Hepatocyte (in vitro differentiated cells): Measurements from ENCODE around the gene SLC4A11. TPM values are rescaled to one million over a fixed set of nuclear protein-coding genes. Genes with fewer than 3 reads are reported as not detected.
"Not testable (repeated sequence)": the region's sequence is repeated elsewhere in the genome, so short reads cannot be mapped to it uniquely, and the experiment has no call there.

Experiments
- DNase-seq: peaks from one replicate; pipeline ENCODE4 v3.0.0-alpha.2; 2016; ENCODE audit warnings: low spot score
- H2AFZ ChIP-seq: fragments of 200-600 bp; sonication (generic); 2 replicates; pipeline ENCODE4 v1.6.0; 2016; ENCODE audit warnings: antibody characterized with exemption, mild to moderate bottlenecking
- H3K27ac ChIP-seq: fragments of 200-600 bp; sonication (generic); 2 replicates; pipeline ENCODE4 v1.5.1; 2016; ENCODE audit warnings: mild to moderate bottlenecking
- H3K27me3 ChIP-seq: fragments of 200-600 bp; sonication (generic); 2 replicates; pipeline ENCODE4 v1.6.1; 2016
- H3K36me3 ChIP-seq: fragments of 200-600 bp; sonication (generic); replicated peaks from 2 replicates; pipeline ENCODE4 v1.5.1; 2016; ENCODE audit warnings: low read depth; ENCODE audit not compliant: insufficient read depth
- H3K4me1 ChIP-seq: fragments of 200-600 bp; sonication (generic); 2 replicates; pipeline ENCODE4 v1.5.1; 2016; ENCODE audit warnings: mild to moderate bottlenecking, moderate library complexity; ENCODE audit not compliant: insufficient read depth
- H3K4me2 ChIP-seq: fragments of 200-600 bp; sonication (generic); 2 replicates; pipeline ENCODE4 v1.6.0; 2016
- H3K4me3 ChIP-seq: fragments of 200-600 bp; sonication (generic); 2 replicates; pipeline ENCODE4 v1.5.1; 2016; ENCODE audit warnings: mild to moderate bottlenecking
- H3K79me2 ChIP-seq: fragments of 200-600 bp; sonication (generic); 2 replicates; pipeline ENCODE4 v1.6.0; 2017; ENCODE audit warnings: mild to moderate bottlenecking
- H3K9me2 ChIP-seq: fragments of 200-600 bp; sonication (generic); replicated peaks from 2 replicates; pipeline ENCODE4 v1.6.0; 2017; ENCODE audit warnings: mild to moderate bottlenecking; ENCODE audit not compliant: insufficient read depth
- H3K9me3 ChIP-seq: fragments of 200-600 bp; sonication (generic); 2 replicates; pipeline ENCODE4 v1.5.1; 2016; ENCODE audit warnings: low read depth, mild to moderate bottlenecking
- H4K20me1 ChIP-seq: fragments of 200-600 bp; sonication (generic); 2 replicates; pipeline ENCODE4 v1.6.0; 2016; ENCODE audit warnings: mild to moderate bottlenecking; ENCODE audit not compliant: insufficient read depth, poor library complexity, severe bottlenecking
- EZH2 ChIP-seq: fragments of 200-600 bp; sonication (generic); IDR thresholded peaks from 2 replicates; pipeline ENCODE4 v1.6.1; 2016; ENCODE audit warnings: antibody characterized with exemption, mild to moderate bottlenecking, borderline replicate concordance
- EZH2phosphoT487 ChIP-seq: fragments of 200-600 bp; sonication (generic); IDR thresholded peaks from one replicate; pipeline ENCODE4 v1.6.1; 2018; ENCODE audit warnings: antibody characterized with exemption, mild to moderate bottlenecking, low read depth, moderate library complexity; ENCODE audit not compliant: unreplicated experiment, severe bottlenecking
- WGBS: methylation state at CpG from one replicate; pipeline ENCODE4 v1.1.6; 2016; ENCODE audit warnings: low lambda C conversion rate; ENCODE audit errors: missing lambda C conversion rate; 5-methylcytosine and 5-hydroxymethylcytosine counted together
- polyA plus RNA-seq: library from polyadenylated mRNA; unstranded; fragments of >200 nt; fragmentation: Nextera tagmentation; extraction: Ambion mirVana; gene quantifications from 2 replicates; pipeline ENCODE4 v1.2.1, GENCODE V29; 2016
- total RNA-seq: library from RNA; depleted of rRNA; stranded (reverse); fragments of >200 nt; gene quantifications from 2 replicates; pipeline ENCODE4 v1.2.3, GENCODE V29; 2014
- TF ChIP-seq, protein P1 (sequence below): fragments of 200-600 bp; sonication (generic); IDR thresholded peaks from 2 replicates; pipeline ENCODE4 v1.5.1; 2016; ENCODE audit warnings: antibody characterized with exemption, mild to moderate bottlenecking; ENCODE audit not compliant: poor library complexity

The SLC4A11 gene
- total and polyA plus RNA-seq, 2 experiments from 2014 or later = 0.37 to 1.3 TPM

DNA sequence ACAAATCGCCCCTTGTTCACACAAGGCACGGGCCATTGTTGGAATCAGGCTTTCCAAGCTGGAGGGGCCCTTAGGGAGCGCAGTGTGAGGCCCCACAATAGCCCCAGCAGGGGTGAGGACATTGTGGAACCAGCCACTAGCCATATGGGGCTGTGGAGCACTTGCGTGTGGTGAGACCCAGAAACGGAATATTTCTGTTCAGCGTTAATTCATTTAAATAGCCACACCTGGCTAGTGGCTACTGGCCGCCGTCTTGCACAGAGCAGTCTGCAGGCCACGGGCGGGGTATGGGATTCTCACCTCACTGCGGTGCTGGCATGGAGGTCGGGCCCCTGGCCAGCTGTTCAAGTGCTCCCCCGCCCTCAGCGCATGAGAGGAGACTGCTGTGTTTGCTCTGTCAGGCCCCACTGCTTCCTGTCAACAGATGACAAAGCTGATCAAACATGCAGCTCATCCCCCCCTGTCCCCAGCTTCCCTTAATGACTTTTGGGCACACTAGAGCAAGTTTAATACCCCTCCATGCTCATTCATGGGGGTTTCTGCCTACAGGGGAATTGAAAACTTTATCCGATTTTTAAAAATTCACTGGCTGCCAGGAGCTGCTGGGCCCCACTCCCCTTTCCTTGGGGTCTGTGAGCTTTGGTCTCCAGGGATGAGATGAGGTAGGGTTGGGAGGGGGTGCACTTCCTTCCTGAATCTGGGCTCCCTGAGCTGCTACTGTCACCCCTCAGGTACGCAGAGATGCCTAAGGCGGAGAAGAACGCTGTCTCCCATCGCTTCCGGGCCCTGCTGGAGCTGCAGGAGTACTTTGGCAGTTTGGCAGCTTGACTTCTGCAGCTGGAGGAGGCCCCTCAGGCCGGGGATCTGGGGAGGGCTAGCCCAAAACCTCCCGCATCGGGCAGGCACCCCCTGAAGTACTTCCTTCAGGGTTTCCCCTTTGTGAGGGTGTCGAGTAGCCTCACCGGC lies 16.1 kb downstream of the SLC4A11 start:
- Histone ChIP-seq H3K9me3 (no peaks in the 10 kb centered on the region), H3K4me1 (peaks cover 8% of the 10 kb centered on the region), H3K9me2 (no peaks in the 10 kb centered on the region), H4K20me1 (no peaks in the 10 kb centered on the region), H3K4me3 (no peak overlapping the region), H2AFZ (no peak overlapping the region), H3K27ac (peak overlapping the region; percentile 36), H3K27me3 (no peaks in the 10 kb centered on the region), H3K36me3 (no peaks in the 10 kb centered on the region), H3K4me2 (no peak overlapping the region), H3K79me2 (no peaks in the 10 kb centered on the region)
- peak; percentile 61 for DNase-seq
- no peak for TF ChIP-seq EZH2
- TF ChIP-seq EZH2phosphoT487 = no peak
- TF ChIP-seq, protein P1, sequence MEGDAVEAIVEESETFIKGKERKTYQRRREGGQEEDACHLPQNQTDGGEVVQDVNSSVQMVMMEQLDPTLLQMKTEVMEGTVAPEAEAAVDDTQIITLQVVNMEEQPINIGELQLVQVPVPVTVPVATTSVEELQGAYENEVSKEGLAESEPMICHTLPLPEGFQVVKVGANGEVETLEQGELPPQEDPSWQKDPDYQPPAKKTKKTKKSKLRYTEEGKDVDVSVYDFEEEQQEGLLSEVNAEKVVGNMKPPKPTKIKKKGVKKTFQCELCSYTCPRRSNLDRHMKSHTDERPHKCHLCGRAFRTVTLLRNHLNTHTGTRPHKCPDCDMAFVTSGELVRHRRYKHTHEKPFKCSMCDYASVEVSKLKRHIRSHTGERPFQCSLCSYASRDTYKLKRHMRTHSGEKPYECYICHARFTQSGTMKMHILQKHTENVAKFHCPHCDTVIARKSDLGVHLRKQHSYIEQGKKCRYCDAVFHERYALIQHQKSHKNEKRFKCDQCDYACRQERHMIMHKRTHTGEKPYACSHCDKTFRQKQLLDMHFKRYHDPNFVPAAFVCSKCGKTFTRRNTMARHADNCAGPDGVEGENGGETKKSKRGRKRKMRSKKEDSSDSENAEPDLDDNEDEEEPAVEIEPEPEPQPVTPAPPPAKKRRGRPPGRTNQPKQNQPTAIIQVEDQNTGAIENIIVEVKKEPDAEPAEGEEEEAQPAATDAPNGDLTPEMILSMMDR = no peak
- 70% methylated on average over 25 of the region's 25 CpGs for WGBS

DNA sequence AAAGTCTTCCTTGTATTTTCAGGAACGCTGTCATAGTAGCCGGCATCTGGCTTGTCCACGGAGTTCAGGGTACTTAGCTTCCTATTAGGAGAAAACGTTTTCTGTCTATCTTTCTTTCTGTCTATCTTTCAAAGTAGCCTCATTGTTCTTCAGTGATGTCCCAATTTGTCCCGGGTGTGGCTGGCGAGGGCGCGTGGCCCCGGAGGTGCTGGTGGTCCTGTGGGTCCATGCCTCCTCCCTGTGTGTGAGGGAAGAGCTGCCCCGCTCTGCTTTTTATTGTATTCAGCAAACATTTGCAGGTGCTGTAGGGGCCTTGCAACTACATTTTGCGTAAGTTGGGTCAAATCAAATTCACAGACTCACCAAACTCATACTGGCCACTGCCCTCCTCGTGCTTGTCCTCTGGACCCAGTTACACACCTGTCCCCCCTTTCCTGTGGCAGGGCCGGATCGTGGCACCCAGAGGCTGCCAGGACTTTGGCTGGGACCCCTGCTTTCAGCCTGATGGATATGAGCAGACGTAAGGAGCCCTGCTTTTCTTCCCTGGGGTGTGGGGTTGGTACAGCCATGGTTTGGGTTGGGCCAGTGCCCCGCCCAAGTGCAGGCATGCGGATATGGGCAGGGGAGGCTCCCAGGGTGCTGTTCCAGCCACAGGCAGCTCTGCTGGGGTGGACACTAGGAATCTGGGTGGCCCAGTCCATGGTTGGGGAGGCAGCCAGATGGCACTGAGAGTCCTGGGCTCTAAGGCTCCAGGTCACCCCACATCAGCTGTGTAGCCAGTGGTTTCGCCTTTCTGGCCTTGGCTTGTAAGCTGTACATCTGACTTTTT lies 17.4 kb downstream of the SLC4A11 start:
- Histone ChIP-seq H2AFZ (no peak overlapping the region), H3K4me3 (no peak overlapping the region), H3K9me3 (no peaks in the 10 kb centered on the region), H3K27ac (no peak overlapping the region), H3K9me2 (no peaks in the 10 kb centered on the region), H3K27me3 (no peaks in the 10 kb centered on the region), H3K4me2 (no peak overlapping the region), H3K79me2 (no peaks in the 10 kb centered on the region), H3K36me3 (peaks cover 3% of the 10 kb centered on the region), H3K4me1 (peaks cover 8% of the 10 kb centered on the region), H4K20me1 (no peaks in the 10 kb centered on the region)
- TF ChIP-seq EZH2phosphoT487 (no peak), EZH2 (no peak)
- TF ChIP-seq, protein P1 = no peak
- 94% methylated on average over 18 of the region's 18 CpGs for WGBS
- no peak for DNase-seq

DNA sequence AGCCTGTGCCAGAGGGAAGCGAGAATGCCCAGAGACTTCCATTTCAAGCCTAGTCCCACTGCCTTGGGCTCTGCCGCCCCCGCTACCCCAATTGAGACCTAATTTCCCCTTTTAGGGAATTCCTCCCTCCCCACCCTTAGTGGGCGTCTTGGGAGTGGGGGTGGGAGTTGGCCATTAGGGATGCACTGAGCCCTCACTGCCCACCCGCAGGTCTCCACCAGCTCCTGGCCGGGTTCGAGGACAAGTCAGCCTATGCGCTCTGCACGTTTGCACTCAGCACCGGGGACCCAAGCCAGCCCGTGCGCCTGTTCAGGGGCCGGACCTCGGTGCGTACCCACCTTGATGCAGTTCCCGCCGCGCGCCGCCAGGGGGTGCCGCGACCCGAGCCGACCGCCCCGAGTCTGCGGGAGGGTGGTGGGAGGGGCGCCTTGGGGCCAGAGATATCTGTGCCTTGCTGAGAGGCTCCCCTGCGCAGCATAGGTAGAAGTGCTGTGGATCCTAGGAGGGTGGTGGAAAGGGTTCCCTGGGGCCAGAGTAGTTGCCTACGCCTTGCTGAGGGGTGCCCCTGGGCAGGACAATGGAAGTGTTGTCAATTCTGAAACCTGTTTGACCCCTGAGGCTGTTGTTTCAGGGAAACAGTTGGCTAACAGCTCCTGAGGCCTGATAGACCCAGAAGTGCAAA lies 20.5 kb downstream of the SLC4A11 start:
- Histone ChIP-seq H3K9me2 (no peaks in the 10 kb centered on the region), H3K79me2 (no peaks in the 10 kb centered on the region), H3K27ac (no peak overlapping the region), H3K9me3 (no peaks in the 10 kb centered on the region), H3K27me3 (no peaks in the 10 kb centered on the region), H3K4me2 (no peak overlapping the region), H4K20me1 (no peaks in the 10 kb centered on the region), H2AFZ (no peak overlapping the region), H3K4me3 (no peak overlapping the region), H3K36me3 (peaks cover 3% of the 10 kb centered on the region), H3K4me1 (peaks cover 8% of the 10 kb centered on the region)
- peak; percentile 67 for DNase-seq
- WGBS = 38% methylated on average over 22 of the region's 30 CpGs
- TF ChIP-seq EZH2phosphoT487 = no peak
- TF ChIP-seq, protein P1 = peak; percentile 75
- TF ChIP-seq EZH2 = no peak

DNA sequence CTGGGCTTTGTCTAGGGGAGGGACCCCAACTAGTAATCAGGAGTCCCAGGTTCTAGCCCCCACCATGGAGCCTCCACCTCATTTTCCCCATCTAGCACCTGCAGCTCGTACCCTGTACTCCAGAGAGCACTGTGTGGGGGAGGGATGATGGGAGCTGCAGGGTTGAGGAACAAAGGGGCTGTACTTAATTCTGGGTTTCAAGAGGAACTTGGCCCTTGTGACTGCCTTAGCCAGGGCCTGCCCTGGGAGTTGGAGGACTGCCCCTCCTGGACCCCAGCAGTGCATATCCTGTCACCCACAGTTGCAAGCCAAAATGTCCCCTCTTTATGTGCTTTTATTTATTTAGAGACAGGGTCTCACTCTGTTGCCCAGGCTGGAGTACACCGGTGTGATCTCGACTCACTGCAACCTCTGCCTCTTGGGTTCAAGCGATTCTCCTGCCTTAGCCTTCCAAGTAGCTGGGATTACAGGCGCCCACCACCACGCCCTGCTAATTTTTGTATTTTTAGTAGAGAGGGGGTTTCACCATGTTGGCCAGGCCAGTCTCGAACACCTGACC lies 23.6 kb downstream of the SLC4A11 start:
- not testable (repeated sequence) for H3K4me1 ChIP-seq

More for the DNA sequence above, 23.6 kb downstream of the SLC4A11 start:
- H3K27me3 ChIP-seq, H3K9me3 ChIP-seq, H3K27ac ChIP-seq, H3K9me2 ChIP-seq, H3K4me3 ChIP-seq, H3K4me2 ChIP-seq, H2AFZ ChIP-seq, DNase-seq, H3K36me3 ChIP-seq, H4K20me1 ChIP-seq: not testable (repeated sequence)
- peaks cover 23% of the 10 kb centered on the region for H3K79me2 ChIP-seq
- 91% methylated on average over 7 of the region's 7 CpGs for WGBS
